ENCODE results near the gene LIME1.
"Not testable (repeated sequence)": the region's sequence is repeated elsewhere in the genome, so short reads cannot be mapped to it uniquely, and the experiment has no call there.

LIME1 gene

DNA sequence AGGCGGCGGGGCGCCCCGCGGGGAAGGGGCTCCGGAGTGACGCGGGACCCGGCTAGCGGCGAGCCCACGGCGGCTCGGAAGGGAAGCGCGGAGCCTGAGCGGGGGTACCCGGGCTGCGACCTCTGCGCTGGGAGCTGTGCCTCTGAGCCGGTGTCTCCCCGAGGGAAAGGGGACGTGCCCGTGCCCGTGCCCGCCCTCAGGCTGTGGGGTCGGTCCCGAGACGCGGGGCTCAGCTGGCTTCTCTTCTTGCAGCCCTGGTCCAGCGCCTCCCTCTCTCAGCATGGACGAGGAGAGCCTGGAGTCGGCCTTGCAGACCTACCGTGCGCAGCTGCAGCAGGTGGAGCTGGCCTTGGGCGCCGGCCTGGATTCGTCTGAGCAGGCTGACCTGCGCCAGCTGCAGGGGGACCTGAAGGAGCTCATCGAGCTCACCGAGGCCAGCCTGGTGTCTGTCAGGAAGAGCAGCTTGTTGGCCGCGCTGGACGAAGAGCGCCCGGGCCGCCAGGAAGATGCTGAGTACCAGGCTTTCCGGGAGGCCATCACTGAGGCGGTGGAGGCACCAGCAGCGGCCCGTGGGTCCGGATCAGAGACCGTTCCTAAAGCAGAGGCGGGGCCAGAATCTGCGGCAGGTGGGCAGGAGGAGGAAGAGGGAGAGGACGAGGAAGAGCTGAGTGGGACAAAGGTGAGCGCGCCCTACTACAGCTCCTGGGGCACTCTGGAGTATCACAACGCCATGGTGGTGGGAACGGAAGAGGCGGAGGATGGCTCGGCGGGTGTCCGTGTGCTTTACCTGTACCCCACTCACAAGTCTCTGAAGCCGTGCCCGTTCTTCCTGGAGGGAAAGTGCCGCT is 27.9 kb upstream of the LIME1 start:
- peak; percentile 63 for DNase-seq

DNA sequence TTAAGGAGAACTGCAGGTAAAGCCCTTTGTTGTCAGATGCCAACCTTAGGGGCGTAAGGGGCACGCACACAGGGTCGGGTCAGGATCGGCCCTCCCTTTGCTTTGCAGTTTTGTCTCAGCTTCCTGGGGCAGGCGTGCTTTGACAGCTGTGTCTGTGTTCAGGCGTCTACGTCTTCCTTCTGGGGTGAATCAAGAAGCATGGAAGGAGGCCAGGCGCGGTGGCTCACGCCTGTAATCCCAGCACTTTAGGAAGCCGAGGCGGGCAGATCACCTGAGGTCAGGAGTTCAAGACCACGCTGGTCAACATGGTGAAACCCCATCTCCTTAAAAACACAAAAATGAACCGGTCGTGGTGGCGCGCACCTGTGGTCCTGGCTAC is 27.3 kb upstream of the LIME1 start:
- DNase-seq = no peak

DNA sequence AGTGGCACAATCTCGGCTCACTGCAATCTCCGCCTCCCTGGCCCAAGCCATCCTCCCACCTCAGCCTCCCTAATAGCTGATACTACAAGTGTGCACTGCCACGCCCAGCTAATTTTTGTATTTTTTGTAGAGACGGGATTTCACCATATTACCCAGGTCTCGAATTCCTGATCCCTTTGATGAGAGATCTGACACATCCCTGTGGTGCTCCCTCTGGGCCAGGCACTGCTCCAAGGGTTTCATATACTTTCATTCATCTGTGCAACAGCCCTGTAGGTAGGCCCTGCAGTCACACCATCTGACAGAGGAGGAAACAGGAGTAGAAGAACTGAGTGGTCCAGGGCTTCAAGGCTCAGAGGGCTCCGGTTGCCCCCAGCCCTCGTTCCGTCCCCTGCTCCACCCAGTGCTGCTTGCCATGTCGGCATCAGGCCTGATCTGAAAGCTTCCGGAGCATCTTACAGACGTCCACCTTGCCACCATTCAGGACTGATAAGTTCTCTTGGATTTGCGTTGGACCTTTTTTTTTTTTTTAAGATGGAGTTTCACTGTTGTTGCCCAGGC is 25.3 kb upstream of the LIME1 start:
- DNase-seq = no peak

DNA sequence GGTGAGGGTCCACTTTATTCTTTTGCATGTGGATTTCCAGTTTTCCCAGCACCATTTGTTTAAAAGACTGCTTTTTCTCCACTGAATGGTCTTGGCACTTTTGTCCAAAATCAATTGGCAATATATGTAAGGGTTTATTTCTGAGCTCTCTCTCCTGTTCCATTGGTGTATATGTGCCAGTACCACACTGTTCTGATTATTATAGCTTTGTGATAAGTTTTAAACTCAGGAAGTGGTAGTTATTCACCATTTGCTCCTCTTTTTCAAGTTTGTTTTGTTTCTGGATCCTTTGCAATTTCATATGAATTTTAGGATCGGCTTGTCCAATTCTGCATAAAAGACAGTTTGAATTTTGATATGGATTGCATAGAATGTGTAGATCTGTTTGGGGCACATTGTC is 24.3 kb upstream of the LIME1 start:
- DNase-seq = no peak

DNA sequence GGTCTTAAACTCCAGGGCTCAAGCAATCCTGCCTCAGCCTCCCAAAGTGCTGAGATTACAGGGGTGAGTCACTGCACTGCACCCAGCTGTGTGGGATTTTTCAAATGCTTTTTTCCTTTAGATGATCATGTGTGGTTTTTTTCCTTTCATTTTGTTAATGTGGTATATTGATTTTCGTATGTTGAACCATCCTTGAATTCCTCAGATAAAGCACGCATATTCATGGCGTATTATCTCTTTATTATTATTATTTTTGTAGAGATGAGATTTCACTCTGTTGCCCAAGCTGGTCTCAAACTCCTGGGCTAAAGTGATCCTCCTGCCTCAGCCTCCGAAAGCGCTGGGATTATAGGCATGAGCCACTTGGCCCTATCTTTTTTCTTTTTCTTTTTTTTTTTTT is 21.6 kb upstream of the LIME1 start:
- DNase-seq = no peak

DNA sequence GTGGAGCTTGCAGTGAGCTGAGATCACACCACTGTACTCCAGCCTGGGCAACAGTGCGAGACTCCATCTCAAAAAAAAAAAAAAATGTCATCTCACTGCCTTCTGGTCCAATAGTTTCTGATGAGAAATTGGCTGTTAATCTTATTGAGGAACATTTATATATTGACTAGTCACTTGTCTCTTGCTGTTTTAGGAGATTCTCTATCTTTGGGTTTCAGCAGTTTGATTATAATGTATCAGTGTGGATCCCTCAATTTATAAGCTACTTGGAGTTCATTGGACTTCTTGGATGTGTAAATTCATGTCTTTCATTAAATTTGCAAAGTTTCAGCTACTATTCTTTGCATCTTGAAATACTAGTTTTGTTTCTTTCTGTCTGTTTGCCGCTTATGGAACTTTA is 17.5 kb upstream of the LIME1 start:
- no peak for DNase-seq

DNA sequence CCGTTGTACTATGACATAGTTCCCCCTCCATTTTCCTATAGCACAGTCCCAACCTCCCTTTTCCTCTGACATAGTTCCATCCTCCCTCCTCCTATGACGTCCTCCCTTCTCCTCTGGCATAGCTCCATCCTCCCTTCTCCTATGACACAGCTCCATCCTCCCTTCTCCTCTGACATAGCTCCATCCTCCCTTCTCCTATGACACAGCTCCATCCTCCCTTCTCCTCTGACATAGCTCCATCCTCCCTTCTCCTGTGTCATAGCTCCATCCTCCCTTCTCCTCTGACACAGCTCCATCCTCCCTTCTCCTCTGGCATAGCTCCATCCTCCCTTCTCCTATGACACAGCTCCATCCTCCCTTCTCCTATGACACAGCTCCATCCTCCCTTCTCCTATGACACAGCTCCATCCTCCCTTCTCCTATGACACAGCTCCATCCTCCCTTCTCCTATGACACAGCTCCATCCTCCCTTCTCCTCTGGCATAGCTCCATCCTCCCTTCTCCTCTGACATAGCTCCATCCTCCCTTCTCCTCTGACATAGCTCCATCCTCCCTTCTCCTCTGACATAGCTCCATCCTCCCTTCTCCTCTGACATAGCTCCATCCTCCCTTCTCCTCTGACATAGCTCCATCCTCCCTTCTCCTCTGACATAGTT is 13.4 kb upstream of the LIME1 start:
- not testable (repeated sequence) for DNase-seq

DNA sequence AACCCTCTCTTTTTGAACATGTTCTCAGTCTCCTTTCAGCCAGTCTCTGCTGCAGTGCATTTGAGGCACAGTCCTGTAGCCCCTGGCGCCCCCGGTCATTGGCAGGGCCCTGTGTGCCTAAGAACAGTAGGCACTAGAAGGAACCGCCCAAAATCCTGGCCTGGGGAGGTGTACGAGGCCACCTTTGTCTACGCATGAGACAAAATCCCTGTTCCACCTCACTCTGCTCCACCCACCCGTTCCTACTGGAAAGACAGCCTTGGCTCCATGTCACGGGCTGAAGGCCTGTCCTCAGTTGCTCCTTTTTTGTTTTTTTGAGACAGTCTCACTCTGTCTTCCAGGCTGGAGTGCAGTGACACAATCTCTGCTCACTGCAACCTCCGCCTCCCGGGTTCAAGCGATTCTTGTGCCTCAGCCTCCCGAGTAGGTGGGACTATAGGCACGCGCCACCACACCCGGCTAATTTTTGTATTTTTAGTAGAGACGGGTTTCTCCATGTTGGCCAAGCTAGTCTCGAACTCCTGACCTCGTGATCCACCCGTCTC is 6.2 kb upstream of the LIME1 start:
- not testable (repeated sequence) for DNase-seq

DNA sequence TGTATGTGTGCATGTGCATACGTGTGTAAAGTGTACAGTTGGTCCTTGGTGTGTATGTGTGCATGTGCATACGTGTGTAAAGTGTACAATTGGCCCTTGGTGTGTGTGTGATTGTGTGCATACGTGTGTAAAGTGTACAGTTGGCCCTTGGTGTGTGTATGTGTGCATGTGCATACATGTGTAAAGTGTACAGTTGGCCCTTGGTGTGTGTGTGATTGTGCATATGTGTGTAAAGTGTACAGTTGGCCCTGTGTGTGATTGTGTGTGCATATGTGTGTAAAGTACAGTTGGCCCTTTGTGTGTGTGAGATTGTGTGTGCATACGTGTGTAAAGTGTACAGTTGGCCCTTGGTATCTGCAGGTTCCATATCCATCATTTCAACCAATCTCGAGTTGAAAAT is 5.1 kb upstream of the LIME1 start:
- no peak for DNase-seq

DNA sequence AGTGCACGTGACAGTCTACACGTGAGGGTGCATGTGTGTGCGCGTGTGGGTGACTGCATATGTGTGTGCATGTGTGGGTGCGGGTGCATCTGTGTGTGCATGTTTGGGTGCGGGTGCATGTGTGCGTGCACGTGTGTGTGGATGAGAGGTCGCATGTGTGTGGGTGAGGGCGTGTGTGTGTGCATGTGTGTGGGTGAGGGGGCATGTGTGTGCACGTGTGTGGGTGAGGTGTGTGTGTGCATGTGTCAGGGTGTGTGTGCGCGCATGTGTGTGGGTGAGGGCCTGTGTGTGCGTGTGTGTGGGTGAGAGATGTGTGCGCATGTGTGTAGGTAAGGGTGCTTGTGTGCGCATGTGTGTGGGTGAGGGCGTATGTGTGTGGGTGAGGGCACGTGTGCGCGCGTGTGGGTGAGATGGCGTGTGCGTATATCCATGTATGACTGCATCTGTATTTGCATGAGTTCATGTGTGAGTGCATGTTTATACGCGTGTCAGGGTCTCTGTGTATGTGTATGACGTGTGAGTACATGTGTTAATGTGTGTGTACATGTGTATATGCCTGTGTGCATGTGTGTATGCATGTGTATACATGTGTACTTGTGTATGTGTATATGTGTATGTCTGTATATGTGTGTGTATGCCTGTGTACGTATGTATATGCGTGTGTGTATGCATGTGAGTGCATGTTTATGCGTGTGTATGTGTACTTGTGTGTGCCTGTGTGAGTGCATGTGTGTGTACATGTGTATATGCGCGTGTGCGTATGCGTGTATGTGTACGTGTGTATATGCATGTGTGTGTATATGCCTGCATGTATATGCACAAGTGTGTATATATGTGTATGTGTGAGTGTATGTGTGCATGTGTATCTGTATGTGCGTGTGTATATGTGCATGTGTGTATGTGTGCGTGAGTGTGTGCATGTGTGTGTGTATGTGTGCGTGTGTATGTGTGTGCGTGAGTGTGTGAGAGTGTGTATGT is 4.1 kb upstream of the LIME1 start:
- no peak for DNase-seq

DNA sequence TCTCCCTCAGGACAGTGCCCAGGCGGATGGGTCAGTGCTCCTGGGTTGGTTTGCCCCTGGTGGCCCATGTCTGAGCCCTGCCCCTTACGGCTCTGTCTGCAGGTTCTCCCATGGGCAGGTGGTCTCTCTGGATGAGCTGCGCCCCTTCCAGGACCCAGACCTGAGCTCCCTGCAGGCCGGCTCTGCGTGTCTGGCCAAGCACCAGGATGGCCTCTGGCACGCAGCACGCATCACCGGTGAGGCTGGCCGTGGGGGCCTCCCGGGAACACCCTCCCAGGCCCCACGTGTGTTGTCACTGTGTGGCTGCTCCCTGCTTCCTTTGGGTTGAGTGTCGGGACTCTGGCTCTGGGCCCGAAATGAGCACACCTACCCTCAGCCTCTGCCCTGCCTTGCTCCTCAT is 3.3 kb upstream of the LIME1 start:
- DNase-seq = no peak

DNA sequence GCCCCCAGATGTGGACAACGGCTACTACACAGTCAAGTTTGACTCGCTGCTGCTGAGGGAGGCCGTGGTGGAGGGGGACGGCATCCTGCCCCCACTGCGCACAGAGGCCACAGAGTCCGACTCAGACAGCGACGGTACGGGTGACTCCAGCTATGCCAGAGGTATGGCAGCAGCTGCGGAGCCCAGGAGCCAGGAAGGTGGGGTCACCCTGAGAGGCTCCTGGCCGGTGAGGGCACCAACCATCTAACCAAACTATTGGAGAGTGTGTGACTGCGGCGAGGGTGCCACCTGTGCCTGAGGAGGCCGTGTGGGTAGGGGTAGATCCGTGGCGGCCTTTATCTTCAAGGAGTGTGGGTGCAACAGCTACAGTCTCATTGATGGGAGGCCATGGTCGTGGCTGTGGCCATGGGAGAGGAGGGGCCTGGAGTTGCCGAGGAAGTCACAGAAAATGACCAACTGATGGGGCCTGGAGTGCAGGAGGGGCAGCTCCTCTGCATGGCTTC is 2.8 kb upstream of the LIME1 start:
- DNase-seq = no peak

DNA sequence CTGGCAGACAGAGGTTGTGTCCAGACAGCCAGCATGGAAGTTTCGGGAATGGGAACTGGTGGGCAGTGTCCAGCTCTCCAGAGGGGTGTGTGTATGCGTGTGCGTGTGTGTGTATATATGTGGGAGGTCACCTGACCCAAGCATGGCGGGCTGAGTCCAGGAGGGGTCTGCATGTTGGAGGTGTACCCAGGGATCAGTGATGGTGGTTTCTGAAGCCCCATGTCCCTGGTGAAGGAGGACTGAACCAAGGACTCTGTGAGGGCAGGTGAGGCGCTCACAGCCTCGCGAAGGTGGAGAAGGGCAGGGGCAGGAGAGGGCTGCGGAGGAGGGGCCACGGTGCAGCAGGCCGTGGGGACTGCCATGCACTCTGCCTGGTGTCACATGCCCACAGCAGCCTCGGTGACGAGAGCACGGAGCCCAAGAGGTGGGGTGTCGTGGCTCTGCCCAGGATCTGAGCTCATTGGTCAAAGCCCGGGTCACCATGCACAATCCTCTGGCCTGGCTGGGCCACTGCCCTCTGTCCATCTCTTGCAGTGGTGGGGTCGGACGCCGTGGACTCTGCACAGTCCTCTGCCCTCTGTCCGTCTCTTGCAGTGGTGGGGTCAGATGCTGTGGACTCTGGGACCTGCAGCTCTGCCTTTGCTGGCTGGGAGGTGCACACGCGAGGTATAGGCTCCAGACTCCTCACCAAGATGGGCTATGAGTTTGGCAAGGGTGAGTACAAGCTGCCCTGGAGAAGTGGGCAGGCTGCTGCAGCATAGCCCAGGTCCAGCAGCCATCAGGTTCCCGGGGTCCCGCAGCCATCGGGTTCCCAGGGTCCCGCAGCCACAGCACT is 2.1 kb upstream of the LIME1 start:
- DNase-seq = no peak

DNA sequence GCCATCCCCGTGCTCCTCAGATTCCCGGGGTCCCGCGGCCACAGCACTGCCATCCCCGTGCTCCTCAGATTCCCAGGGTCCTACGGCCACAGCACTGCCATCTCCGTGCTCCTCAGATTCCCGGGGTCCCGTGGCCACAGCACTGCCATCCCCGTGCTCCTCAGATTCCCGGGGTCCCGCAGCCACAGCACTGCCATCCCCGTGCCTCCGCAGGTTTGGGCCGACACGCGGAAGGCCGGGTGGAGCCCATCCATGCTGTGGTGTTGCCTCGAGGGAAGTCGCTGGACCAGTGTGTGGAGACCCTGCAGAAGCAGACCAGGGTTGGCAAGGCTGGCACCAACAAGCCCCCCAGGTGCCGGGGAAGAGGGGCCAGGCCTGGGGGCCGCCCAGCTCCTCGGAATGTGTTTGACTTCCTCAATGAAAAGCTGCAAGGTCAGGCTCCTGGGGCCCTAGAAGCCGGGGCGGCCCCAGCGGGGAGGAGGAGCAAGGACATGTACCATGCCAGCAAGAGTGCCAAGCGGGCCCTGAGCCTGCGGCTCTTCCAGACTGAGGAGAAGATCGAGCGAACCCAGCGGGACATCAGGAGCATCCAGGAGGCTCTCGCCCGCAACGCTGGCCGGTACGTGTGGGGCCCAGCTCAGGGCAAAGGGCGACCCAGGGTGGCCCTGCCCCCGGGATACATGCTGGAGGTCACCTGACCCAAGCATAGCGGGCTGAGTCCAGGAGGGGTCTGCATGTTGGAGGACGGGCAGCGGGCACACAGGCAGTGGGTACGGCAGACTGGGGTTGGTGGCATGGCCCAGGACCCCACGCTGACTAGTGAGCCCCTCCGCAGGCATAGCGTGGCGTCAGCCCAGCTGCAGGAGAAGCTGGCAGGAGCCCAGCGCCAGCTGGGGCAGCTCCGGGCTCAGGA is 1.3 kb upstream of the LIME1 start:
- DNase-seq = no peak

DNA sequence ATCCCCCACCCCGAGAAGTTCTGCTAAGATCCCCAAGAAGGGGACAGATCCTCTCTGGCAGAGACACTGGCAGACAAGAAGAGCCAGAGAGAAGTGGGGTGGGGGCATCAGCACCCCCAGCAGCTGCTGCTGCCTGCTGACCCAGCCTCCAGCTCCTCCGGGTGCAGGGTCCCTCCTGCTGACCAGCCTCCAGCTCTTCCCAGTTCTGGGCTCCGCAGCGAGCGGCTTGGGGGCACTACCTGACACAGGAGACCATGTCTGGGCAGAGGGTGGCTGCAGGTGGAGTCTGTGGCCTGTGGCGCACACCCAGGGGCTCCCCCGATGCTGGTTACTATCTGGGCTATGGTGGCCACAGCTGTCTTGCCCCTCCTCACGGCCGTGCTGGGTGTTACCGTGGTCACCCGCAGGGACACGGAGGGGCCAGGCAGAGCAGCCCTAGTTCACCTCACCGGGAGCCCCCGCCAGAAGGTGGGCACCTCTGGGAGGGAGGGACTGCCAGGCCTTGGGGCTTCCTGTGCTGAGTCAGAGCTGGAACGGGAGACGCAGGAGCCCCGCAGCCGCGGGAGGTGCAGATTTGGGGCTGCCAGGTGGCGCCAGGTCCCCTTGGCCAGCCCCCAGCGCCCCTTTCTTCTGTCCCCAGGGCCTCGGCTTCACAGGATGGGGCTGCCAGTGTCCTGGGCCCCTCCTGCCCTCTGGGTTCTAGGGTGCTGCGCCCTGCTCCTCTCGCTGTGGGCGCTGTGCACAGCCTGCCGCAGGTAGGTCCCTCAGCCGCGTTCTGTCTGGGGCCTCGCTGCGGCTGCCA is 630 bp downstream of the LIME1 start:
- peak; percentile 81 for DNase-seq

DNA sequence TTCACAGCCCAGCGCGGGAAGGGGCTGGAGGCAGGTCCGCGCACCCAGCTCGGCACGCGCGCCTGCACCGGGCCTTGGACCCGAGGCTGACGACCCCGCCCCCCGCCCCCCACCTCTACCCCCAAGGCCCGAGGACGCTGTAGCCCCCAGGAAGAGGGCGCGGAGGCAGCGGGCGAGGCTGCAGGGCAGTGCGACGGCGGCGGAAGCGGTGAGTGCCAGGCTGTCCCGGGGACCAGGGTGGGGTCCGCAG is 1.2 kb downstream of the LIME1 start:
- DNase-seq = no peak

DNA sequence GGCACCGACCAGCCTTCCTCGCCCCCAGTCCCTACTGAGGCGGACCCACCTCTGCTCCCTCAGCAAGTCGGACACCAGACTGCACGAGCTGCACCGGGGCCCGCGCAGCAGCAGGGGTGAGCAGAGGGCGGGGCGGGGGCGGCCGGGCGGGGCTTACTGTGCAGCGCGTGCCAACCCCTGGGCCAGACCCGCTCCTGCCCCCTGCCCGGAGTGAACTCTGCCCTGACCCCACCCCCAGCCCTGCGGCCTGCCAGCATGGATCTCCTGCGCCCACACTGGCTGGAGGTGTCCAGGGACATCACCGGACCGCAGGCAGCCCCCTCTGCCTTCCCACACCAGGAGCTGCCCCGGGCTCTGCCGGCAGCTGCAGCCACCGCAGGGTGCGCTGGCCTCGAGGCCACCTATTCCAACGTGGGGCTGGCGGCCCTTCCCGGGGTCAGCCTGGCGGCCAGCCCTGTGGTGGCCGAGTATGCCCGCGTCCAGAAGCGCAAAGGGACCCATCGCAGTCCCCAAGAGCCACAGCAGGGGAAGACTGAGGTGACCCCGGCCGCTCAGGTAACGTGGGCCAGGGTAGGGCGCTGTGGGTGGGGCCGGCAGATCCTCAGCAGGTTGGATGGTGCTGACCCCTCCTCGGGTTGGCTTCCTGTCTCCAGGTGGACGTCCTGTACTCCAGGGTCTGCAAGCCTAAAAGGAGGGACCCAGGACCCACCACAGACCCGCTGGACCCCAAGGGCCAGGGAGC is 1.7 kb downstream of the LIME1 start:
- DNase-seq = no peak

DNA sequence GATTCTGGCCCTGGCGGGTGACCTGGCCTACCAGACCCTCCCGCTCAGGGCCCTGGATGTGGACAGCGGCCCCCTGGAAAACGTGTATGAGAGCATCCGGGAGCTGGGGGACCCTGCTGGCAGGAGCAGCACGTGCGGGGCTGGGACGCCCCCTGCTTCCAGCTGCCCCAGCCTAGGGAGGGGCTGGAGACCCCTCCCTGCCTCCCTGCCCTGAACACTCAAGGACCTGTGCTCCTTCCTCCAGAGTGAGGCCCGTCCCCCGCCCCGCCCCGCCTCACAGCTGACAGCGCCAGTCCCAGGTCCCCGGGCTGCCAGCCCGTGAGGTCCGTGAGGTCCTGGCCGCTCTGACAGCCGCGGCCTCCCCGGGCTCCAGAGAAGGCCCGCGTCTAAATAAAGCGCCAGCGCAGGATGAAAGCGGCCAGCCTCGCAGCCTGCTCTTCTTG is 2.2 kb downstream of the LIME1 start:
- DNase-seq = no peak

All from activated CD8-positive, alpha-beta memory T cell treated with anti-CD3 and anti-CD28 coated beads, Interleukin-2, amount 50 U/mL, for 48 hours (primary cell).